IPS-NIHi7 (cell line): ENCODE results near the gene ZNF146.
"Not testable (repeated sequence)": the region's sequence is repeated elsewhere in the genome, so short reads cannot be mapped to it uniquely, and the experiment has no call there.

Experiments used
- DNase-seq: peaks from one replicate; pipeline ENCODE4 v3.0.0; 2012; ENCODE audit warnings: mixed read lengths; ENCODE audit errors: extremely low spot score

The ZNF146 gene

DNA sequence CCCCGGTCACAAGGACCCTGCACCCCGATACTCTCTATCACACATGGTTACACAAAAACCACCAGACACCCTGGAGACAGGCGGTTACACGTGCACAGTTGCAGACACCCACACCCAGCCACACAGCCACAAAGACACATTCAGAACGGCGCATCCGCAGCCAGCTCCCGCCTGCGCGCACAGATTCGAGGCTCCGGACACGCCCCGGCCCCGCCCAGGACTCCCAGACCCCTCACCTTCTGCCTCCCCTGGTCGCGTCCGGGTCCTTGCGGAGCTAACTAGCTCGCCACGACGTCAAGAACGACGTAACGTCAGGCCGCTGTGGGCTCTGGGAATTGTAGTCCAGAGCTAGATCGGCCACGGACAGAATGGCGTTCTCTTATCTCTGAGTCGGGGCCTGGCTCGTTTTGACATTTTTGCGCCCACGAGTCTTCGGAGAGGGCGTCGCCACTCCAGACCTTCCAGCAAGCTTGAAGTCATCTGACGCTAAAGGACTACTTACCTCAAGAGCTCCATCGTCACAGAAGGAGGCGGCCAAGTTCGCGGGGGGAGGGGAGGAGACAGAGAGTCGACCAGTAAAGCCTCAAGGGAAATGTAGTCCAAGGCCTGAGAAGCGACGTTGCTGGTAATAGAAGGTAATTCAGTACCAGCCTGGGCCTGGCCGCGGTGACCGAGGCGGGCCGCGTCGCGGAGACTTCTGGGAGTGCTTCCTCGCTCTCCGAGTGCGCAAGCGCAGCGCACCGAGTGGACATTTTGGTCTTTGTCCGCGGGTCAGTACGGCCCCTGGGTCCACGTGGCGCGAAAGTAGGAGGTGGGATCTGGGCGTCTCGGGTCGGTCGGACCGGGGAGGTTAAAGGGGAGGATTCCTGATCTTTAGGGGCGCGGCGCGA lies at the start of gene ZNF146, which contains the start of gene ZNF565:
ZNF146 (plus strand) TSS at position 721 of the 890 bp plus-strand sequence. CDS start 21,335 bp downstream, outside the sequence.
ZNF565 (minus strand) TSS at position 280 of the 890 bp plus-strand sequence. CDS start 12,680 bp downstream, outside the sequence.
- DNase-seq, result peak; percentile 97

DNA sequence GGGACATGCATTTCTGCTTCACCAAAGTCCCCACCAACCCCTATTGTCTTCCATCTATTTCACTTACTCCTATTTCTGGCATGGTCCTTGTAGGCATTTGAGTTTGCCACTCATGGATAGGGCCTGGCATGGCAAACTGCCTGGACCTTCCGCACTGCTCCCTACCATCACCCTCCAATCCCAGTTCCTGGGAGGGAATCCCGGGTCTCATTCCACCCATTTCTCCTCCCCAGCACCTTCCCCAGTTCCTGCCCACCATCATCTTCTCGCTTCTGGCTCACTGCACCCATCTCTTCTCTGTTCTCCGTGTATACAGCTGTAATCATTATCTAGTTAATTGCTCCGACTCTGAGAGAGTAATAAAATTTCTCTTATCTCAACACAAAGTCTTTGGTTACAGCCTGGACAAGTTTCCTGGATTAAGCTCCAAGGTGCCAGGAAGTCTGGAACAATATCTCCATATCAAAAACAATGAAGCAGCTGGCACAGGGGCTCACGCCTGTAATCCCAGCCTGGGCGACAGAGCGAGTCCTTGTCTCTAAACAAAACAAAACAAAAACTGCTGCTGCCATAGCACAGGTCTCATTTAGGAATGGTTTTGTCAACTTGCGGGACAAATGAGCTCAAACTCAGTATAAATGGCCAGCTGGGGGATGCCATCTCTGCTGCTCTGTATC lies 45.7 kb upstream of the ZNF146 start:
- DNase-seq, result no peak

DNA sequence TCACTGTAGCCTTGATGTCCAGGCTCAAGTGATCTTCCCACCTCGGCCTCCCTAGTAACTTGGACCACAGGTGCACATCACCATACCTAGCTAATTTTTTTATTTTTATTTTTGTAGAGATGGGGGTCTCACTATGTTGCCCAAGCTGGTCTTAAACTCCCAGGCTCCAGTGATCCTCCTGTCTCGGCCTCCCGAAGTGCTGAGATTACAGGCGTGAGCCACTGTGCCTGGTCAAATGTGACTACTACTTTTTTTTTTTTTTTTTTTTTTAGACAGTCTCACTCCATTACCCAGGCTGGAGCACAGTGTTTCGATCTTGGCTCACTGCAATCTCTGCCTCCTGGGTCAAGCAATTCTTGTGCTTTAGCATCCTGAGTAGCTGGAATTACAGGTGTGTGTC lies 42.1 kb upstream of the ZNF146 start:
- no peak for DNase-seq

DNA sequence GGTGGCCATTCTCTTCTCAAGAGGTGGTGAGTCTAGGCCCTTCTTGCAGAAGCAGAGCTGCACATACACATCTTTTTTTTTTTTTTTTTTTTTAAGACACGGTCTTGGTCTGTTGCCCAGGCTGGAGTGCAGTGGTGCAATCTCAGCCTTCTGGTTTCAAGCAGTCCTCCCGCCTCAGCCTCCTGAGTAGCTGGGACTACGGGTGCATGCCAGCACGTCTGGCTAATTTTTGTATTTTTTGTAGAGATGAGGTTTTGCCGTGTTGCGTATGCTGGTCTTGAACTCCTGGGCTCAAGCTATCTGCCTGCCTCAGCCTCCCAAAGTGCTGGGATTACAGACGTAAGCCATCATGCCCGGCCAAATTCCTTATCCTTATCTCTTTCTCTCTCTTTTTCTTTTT lies 41.1 kb upstream of the ZNF146 start:
- DNase-seq, result not testable (repeated sequence)

DNA sequence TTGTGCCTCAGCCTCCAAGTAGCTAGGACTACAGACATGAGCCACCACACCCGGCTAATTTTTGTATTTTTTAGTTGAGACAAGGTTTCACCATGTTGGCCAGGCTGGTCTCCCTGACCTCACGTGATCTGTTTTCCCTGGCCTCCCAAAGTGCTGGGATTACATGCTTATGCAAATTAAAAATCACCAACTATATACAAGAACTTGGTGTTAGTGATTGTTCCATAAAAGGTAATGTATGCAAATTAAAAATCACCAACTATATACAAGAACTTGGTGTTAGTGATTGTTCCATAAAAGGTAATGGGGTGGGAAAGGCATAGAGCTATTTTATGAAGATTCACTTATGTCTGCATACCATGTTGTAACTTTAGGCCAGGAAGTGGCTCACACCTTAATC lies 35.8 kb upstream of the ZNF146 start:
- DNase-seq, result not testable (repeated sequence)

- no peak for DNase-seq
Measured at GRCh38 chr19:36182612-36183244, 32.2 kb upstream of the ZNF146 start.

- DNase-seq, result no peak
Measured at GRCh38 chr19:36183245-36183628, 31.7 kb upstream of the ZNF146 start.

GRCh38 chr19:36186722-36187121 lies 28.2 kb upstream of the ZNF146 start:
- DNase-seq, result not testable (repeated sequence)

GRCh38 chr19:36196249-36196648 lies 18.7 kb upstream of the ZNF146 start:
- no peak for DNase-seq

DNA sequence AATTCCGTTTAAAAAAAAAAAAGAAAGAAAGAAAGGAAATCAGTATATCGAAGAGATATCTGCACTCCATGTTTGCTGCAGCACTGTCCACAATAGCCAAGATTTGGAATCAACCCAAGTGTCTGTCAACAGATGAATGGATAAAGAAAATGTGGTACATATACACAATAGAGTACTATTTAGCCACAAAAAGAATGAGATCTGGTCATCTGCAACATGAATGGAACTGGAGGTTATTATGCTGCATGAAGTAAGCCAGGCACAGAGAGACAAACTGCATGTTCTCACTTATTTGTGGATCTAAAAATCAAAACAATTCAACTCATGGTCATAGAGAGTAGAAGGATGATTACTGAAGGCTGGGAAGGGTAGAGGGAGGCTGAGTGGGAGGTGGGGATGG lies 16.8 kb upstream of the ZNF146 start:
- DNase-seq, result no peak

DNA sequence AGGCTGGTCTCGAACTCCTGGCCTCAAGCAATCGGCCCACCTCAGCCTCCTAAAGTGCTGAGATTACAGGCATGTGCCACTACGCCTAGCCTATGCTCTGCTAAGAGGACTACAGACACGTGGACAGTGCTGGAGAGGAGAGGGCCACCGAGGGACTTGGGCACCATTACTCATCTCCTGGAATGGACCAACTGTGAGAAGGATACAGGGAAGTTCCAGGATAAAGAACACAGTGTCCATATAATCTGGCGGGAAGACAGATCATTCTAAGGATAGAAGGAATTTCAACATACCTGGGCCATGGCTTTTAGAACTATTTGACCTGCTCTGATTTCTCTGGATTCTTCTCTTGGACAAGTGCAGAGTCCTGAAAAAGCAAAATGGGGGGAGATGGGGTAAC lies 13.2 kb upstream of the ZNF146 start:
- no peak for DNase-seq

DNA sequence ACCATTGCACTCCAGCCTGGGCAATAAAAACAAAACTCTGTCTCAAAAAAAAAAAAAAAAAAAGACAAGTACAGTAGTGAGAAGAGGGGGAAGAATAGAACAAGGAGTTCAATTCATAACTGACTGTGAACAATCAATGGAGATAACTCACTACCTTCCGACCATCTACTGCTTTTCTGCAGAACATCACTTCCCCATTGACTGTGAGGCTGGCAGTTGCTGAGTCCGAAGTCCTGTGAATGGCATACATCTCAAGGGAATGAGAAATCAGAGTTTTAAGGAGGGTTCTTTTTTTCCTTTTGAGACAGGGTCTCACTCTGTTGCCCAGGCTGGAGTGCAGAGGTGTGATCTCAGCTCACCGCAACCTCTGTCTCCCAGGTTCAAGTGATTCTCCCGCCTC lies 11.6 kb upstream of the ZNF146 start:
- DNase-seq, result no peak

DNA sequence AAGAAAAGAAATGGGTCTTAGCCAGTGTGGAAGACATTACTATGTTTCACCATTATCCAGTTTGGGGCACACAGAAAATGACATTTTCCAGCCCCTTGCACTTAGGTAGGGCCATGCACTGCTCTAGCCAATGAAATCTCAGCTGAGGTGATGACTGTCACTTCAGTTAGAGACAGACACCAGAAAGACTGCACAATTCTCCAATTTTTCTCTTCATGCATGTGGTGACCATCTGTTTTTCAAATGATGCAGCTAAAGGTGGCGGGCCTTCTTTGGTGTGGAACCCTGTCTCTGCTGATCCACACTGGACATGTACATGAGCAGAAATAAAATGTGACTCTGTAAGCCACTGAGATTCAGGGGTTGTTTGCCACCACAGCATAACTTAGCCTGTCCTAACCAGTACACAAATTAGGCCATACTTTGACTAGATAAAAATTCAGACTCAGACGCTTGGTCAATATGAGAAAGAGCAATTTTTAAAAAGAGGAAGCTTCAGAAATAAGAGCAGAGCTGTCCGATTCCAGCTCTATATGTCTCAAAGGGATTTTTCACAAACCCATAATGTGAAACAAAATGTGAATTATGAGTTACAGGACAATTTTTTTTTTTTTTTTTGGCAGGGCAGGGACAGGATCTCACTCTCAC lies 7.2 kb upstream of the ZNF146 start:
- no peak for DNase-seq

GRCh38 chr19:36209372-36209771 lies 5.5 kb upstream of the ZNF146 start:
- no peak for DNase-seq

DNA sequence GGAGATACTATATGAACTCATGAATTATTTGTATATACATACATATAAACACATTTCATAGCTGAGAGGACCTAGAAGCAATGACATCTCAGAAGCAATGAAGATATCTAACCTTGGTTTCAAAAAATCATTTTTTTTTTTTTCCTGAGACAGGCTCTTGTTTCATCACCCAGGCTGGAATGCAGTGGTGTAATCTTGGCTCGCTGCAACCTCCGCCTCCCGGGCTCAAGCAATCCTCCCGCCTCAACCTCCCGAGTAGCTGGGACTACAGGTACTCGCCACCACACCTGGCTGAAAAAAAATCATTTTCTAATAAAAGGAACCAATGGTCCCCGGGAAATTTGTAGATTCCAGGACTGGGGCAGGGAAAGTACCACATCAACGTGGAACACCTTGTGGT lies 4.4 kb upstream of the ZNF146 start:
- DNase-seq, result no peak

DNA sequence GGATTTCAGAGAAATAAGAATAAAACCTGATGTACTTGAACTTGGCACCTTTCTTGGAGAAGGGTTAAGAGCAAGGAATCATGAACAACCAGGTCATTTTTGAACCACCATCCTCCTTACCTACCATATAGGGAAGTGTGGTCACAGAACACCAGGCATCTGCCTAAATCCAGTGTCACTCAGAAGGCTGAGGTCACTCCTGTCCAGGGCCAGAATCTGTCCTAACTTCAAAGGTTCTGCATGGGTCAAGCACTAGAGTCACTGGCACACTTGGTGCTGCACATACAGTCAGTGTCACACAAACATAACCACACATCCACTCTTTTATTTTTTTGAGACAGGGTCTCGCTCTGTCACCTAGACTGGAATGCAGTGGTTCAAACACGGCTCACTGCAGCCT lies 2.0 kb upstream of the ZNF146 start:
- no peak for DNase-seq

GRCh38 chr19:36215276-36216123 lies 594 bp downstream of the ZNF146 start:
- DNase-seq, result no peak

GRCh38 chr19:36221474-36221873 lies 6.6 kb downstream of the ZNF146 start:
- no peak for DNase-seq

GRCh38 chr19:36222503-36222902 lies 7.6 kb downstream of the ZNF146 start:
- no peak for DNase-seq

GRCh38 chr19:36225219-36225892 lies 10.4 kb downstream of the ZNF146 start:
- DNase-seq, result no peak
